HG02623 (cell line): ENCODE data around the gene DENND1B.

Experiments used
- ATAC-seq: cut with Tn5 transposase; IDR thresholded peaks from one replicate; pipeline ENCODE4 v1.9.1; 2021; ENCODE audit warnings: moderate library complexity; ENCODE audit not compliant: unreplicated experiment

Gene DENND1B

DNA sequence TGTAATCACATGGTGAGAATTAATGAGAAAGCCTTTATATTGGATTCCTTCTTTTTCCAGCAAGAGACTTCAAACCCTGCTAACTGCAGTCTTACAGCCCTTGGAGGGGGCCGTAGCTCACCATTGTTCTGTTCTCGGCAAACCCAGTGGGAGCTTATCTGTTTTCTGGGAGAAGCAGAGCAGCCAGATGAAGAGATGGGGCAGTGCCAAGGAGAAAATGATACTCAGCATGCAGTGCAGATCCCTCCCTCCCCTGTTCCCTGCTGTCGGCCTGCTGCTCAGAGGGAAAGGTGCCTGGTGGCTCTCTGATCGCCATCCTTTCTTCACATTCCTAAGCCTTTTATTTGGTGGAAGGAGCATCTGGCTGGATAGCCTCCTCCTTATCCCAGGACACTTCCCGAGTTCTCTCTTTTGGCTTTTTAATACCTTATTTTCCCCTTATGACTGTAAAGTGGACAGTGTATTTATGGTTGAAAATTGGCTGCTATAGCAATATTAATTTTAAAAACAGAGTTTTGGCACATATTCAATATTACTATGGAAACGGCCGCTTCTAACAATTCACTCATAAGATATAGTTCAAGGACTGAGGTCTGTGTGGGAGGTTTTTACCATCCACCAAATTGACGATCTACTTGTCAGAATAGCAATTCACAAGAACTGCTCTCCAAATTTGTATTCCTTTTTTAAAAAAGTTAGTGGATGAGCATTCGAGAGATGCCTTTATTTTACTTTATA lies 303.9 kb downstream of the DENND1B start:
- no peak for ATAC-seq

DNA sequence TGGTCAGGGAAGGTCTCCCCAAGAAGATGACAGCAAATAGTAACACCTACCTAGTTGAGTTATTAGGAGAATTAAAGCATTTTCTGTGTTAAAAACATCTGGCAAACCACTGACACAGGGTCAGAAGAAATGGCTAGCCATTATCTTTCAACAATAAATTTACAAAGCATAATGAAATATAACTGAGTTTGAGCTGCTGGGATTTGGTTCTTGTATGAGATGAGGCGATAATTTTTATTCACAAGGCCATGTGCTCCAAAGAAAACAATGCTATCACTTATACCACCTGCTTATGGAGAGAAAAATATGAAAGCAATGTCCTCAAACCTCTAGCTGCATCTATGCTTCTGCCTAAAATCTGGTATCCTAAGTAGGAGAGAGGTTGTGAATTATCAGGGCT lies 304.9 kb downstream of the DENND1B start:
- ATAC-seq = no peak

DNA sequence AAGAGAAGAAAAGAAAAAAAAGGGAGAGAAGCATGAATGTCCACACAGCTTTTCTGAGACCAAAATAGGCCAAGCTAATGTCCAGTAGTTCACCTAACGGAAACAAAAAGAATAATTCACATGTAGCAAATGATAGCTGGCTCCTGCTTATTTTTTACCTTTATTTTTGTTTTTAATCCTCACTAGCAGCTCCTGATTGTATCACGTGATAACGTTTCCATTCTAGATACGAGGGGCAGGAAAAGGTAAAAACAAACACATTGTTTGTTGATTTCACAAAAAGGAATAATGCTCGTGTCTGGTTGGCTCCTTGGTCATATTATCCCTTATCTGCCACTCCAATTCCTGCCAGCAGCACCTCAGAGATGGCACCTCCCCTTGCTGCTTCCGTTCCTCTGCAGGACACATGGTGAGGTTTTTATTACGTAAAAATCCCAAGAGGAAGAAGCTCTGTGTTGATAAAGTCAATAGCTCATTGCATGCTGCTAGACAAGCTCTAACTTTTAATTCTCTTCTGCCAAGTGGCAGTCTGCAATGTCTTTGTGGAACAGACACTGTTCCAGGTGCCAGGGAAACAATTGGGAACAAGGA lies 305.6 kb downstream of the DENND1B start:
- no peak for ATAC-seq

DNA sequence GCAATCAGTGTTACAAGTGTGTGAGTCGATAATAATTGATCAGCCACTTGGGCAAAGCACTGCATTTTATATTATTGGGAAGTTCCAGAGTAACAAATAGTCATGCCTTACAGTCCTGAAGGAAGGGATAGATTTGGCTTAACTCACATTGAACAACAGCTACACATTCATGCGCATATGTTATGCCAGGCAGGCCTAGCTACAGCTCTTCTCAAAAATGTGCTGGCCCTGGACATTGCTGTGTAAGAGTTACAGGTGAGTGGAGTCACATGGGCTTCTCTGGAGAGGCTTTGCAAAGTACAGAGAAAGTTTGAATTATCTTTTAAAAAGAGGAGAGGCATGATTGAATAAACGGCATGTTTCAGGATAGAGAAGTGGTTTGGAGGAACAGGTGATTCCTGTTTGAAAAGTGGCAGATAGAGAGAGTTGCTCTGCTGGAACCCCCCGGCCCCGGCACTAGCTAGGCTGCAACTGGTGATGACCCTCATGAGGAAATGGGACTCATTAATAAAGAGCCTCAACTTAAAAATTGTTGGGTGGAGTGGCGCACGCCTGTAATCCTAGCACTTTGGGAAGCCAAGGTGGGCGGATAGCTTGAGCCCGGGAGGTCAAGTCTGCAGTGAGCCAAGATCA lies 306.6 kb downstream of the DENND1B start:
- no peak for ATAC-seq

DNA sequence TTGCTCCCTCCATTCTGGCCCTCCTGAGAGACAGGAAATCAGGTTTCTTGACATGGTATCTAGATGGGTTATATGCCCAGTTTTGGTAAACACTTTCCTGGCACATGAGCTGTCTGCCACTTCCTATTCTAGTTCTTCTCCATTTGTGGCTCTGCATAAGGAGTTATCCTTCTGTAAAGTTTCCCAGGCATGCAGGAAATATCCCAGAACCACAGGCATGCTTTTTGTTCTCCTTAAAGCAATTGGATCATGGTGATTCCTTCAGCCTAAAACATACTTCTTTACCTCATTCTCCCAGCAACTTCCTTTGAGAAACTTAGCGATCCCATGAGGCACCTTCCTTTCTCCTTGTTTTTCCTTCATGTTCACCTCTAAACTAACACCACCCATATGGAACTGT lies 307.4 kb downstream of the DENND1B start:
- ATAC-seq = no peak

DNA sequence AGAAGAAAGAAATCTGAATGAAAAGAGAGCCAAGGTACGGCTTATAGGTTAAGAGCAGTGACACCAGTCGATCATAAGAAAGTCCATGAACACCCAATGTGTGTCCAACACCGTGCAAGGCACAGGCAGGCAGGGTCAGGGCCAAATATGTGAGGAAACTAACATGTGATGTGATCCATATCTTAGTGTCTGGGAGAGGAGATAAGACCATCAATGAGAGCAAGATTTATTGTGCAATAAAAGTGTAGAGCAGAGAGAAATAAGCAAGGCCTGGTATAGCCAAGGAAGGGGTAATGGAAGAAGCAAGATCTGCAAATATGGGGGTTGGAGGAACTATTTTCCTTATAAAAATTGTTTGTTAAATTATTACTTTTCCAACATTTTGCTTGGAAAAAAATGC lies 308.5 kb downstream of the DENND1B start:
- no peak for ATAC-seq

DNA sequence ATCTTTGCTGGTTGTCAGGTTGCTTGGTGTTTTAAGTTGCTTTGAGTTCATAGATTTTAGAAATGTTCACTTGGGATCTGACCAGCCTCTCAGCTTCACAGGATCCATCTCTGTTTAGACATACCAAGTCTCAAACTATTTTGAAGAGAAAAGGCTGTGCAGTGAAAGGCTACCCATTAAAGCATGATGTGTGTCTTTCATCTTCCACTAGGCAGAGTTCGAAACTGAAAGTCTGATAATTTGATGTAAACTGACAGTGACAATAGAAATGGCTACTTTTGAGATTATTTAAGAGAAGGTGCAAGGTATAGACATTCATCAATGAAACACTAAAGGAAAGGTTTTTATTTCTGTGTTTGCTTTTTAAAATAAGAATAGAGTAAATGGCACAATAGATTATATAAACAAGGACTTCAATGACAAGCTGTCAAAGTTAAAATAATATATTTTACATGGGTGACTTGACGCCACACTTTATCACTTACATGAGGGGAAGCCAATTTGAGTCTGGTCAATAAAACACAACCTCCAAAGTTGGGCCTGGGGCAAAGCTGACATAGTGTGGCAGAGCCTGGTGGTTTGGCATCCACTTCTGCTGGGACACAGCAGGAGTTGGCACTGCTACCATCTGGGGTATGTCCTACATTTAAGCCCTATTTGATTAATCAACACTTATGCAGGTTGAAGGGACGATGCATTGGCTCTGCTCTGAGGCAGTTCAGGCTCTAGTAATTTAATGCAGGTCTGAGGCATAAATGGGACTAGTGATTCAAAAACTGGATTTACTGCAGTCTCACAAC lies 309.6 kb downstream of the DENND1B start:
- ATAC-seq = no peak

DNA sequence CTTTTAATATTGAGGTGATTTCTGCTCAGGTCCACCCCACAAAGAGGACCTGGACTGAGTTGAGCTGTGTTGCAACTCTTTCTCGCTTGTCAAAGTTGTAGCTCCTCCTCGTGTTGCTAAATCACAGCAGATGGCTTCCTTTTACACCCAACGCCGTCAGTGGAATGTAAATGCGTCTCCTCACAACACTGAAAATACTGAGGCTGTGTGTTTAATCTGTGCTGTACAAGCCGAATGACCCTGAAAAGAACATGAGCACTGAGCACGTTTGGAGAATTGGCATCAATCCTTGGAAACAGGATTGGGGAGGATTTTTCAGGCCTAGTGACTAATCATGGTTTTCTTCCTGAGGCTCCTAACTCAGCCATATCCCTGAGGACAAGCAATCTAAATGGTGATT lies 311.2 kb downstream of the DENND1B start:
- ATAC-seq = no peak

DNA sequence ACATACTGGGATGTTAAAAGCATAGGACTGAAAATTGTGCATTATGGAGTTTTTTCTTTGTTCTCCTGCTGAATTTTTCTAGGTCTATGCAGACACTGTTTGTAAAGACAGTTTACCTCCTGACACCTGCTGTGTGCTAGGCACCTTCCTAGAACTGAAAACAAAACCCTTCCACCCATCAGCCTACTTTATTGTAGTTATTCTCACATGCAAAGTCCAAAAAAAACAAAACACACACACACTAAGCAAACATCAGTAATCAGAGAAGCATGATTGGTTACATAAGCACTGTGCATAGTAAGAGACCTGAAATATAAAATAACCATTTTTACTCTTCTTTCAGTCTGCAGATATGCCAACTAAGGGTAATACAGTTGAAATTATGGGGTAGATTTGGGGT lies 312.1 kb downstream of the DENND1B start:
- ATAC-seq = no peak

DNA sequence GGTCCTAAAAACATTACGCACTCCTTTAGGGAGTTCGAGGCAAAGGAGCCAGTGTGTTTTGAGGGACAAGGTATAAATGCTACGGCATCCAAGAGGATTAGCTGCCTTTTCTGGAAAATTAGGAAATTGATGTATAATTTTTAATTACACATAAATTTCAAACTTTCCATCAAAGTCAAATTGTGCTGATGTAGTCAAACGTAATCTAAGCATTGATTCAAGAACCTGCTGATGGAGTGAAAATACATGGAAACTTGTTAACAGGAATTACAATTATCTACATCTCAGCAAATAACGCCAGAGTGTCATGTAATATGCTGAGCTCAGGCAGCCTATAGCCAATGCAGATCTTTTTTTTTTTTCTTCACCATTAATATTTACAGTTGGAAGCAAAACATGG lies 312.7 kb downstream of the DENND1B start:
- no peak for ATAC-seq
